Gastroesophageal sphincter (tissue), 4 donors: ENCODE data around the gene ZNF766. TPM values are rescaled to one million over a fixed set of nuclear protein-coding genes. Genes with fewer than 3 reads are reported as not detected.

Experiments used
- ATAC-seq: fragments of 150-250 bp; one replicate; pipeline ENCODE4 v1.9.1; 2016; ENCODE audit warnings: mild to moderate bottlenecking, moderate library complexity
- H3K27ac ChIP-seq, 4 donors: fragments of 200-600 bp; sonication (generic) in 3 of 4; 1 replicate in 3 of 4; 2 replicates in 1 of 4; pipeline ENCODE4 v1.5.1; 2016 to 2019
- H3K27me3 ChIP-seq: fragments of 200-600 bp; sonication (generic); one replicate; pipeline ENCODE4 v1.5.1; 2019
- H3K36me3 ChIP-seq, 2 donors: fragments of 200-600 bp; sonication (generic); one replicate each; pipeline ENCODE4 v1.5.1; 2019; ENCODE audit warnings: control low read depth in 1 of 2
- H3K4me1 ChIP-seq, 3 donors: fragments of 200-600 bp; sonication (generic); 1 replicate in 2 of 3; 2 replicates in 1 of 3; pipeline ENCODE4 v1.5.1; 2016 to 2019; ENCODE audit warnings: control low read depth in 2 of 3
- H3K4me3 ChIP-seq, 2 donors: fragments of 200-600 bp; sonication (generic); one replicate each; pipeline ENCODE4 v1.5.1; 2019; ENCODE audit warnings: mild to moderate bottlenecking in 1 of 2, moderate library complexity in 1 of 2
- H3K9me3 ChIP-seq, 3 donors: fragments of 200-600 bp; sonication (generic); one replicate each; pipeline ENCODE4 v1.5.1; 2017 to 2019; ENCODE audit warnings: control low read depth in 2 of 3
- CTCF ChIP-seq, 4 experiments: fragments of 200-600 bp in 2 of 4; fragments of 450-650 bp in 2 of 4; sonication (generic) in 1 of 4; IDR thresholded peaks; one replicate each; pipeline ENCODE4 v1.5.1; 2017 to 2019; ENCODE audit warnings: antibody characterized with exemption in 4 of 4, mild to moderate bottlenecking in 2 of 4, moderate library complexity in 2 of 4
- EP300 ChIP-seq: sonication (generic); formaldehyde crosslinking; IDR thresholded peaks from one replicate; pipeline ENCODE4 v1.6.1; 2017; ENCODE audit warnings: antibody characterized with exemption, mild to moderate bottlenecking
- POLR2A ChIP-seq, 2 donors: fragments of 450-650 bp; IDR thresholded peaks; one replicate each; pipeline ENCODE4 v1.6.1; 2017; ENCODE audit warnings: antibody characterized with exemption in 2 of 2, mild to moderate bottlenecking in 2 of 2, moderate library complexity in 1 of 2
- POLR2AphosphoS5 ChIP-seq: sonication (generic); formaldehyde crosslinking; IDR thresholded peaks from one replicate; pipeline ENCODE4 v1.6.1; 2017; ENCODE audit warnings: antibody characterized with exemption
- WGBS, 2 donors: methylation state at CpG; one replicate each; pipeline ENCODE4 v1.1.5; 2018; ENCODE audit warnings: low coverage in 1 of 2; 5-methylcytosine and 5-hydroxymethylcytosine counted together
- total RNA-seq, 4 donors: library from RNA; depleted of rRNA; stranded (reverse); fragments of >200 nt; gene quantifications; one replicate each; pipeline ENCODE4 v1.1.0, GENCODE V29; 2016

Gene ZNF766
- total RNA-seq, 4 donors from 2014 or later: 10.0 to 16.9 (median 10.3) TPM

- TF ChIP-seq POLR2AphosphoS5: no peak
- no peak for TF ChIP-seq POLR2A (IDR thresholded peaks at IDR 0.05)
- TF ChIP-seq EP300: no peak
- TF ChIP-seq CTCF (IDR thresholded peaks at IDR 0.05): no peak
- no peak for ATAC-seq
- peaks cover under 1 to 43% of the 10 kb centered on the region in 2 donors for H3K36me3 ChIP-seq
- H3K4me3 ChIP-seq: peak overlapping the region; percentile 57 to 76
- 10 to 20% methylated on average over 9 to 15 of the region's 18 CpGs for WGBS, 2 donors
- H3K27ac ChIP-seq: peak overlapping the region; percentile 69 to 95 (median 93)
- H3K9me3 ChIP-seq: peaks cover 0 to 19% (median 0%) of the 10 kb centered on the region in 3 donors
- H3K27me3 ChIP-seq: no peaks in the 10 kb centered on the region
- H3K4me1 ChIP-seq: peaks cover 0 to 21% (median 10%) of the 10 kb centered on the region in 3 donors
These were observed 28.4 kb downstream of the ZNF766 start for GRCh38 chr19:52297601-52298364.

GRCh38 chr19:52307275-52307674, 37.9 kb downstream of the ZNF766 start:
- Histone ChIP-seq H3K36me3 (peaks cover 13 to 98% of the 10 kb centered on the region in 2 donors), H3K27ac (no peak overlapping the region), H3K4me1 (no peaks in the 10 kb centered on the region), H3K4me3 (no peak overlapping the region), H3K27me3 (no peaks in the 10 kb centered on the region), H3K9me3 (peaks cover 0 to 97% (median 4%) of the 10 kb centered on the region in 3 donors)
- 96% methylated on average over 3 of the region's 10 CpGs; no CpG with 5 or more reads in 1 of the 2 donors for WGBS, 2 donors
- ATAC-seq: no peak
- TF ChIP-seq EP300 (no peak), CTCF (IDR thresholded peaks at IDR 0.05) (no peak), POLR2A (IDR thresholded peaks at IDR 0.05) (no peak), POLR2AphosphoS5 (no peak)

DNA sequence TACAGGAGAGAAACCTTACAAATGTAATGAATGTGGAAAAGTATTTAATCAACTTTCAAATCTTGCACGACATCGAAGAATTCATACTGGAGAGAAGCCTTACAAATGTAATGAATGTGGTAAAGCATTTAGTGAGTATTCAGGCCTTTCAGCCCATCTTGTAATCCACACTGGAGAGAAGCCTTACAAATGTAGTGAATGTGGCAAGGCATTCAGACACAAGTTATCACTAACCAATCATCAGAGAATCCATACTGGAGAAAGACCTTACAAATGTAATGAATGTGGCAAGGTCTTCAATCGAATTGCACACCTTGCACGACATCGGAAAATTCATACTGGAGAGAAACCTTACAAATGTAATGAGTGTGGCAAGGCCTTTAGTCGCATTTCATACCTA, 53.0 kb downstream of the ZNF766 start:
- ATAC-seq: no peak
- Histone ChIP-seq H3K4me1 (no peaks in the 10 kb centered on the region), H3K9me3 (peaks cover 7 to 100% (median 35%) of the 10 kb centered on the region in 3 donors), H3K36me3 (peaks cover 21 to 71% of the 10 kb centered on the region in 2 donors), H3K4me3 (no peak overlapping the region), H3K27me3 (no peaks in the 10 kb centered on the region), H3K27ac (no peak overlapping the region)
- 96 to 100% methylated on average over 2 to 6 of the region's 6 CpGs for WGBS, 2 donors
- TF ChIP-seq POLR2AphosphoS5 (no peak), POLR2A (IDR thresholded peaks at IDR 0.05) (no peak), EP300 (no peak), CTCF (IDR thresholded peaks at IDR 0.05) (no peak)

DNA sequence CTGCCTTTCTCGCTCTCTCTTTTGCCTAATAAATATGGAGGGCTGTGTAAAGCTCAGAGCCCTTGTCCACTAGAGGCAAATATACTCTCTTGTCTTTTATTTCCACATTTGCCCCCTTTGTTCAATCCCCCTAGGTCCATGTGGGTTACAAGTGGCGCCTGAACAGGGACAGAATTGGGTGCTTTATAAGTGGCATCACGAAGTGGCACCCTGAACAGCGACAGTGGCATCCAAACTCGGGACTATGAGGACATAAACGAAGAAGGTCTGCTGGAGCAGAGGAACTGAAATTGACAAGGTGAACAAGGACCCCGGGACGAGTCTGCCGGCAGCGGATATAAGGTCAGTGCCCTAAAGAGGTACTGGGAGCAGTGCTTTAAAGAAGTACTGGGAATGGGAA, 62.4 kb downstream of the ZNF766 start:
- Histone ChIP-seq H3K27ac (no peak overlapping the region), H3K36me3 (no peaks in the 10 kb centered on the region), H3K27me3 (no peaks in the 10 kb centered on the region), H3K4me1 (peaks cover 0 to 7% (median under 1%) of the 10 kb centered on the region in 3 donors), H3K9me3 (peaks cover 0 to 87% (median 4%) of the 10 kb centered on the region in 3 donors), H3K4me3 (no peak overlapping the region)
- TF ChIP-seq POLR2A (IDR thresholded peaks at IDR 0.05) (no peak), EP300 (no peak), CTCF (IDR thresholded peaks at IDR 0.05) (no peak), POLR2AphosphoS5 (no peak)
- ATAC-seq: no peak
- WGBS, 2 donors: 65 to 78% methylated on average over 5 to 7 of the region's 10 CpGs

GRCh38 chr19:52335768-52336116, 66.4 kb downstream of the ZNF766 start:
- peaks cover 0 to 48% (median 4%) of the 10 kb centered on the region in 3 donors for H3K9me3 ChIP-seq
- TF ChIP-seq CTCF (IDR thresholded peaks at IDR 0.05) (no peak), POLR2AphosphoS5 (no peak), EP300 (no peak), POLR2A (IDR thresholded peaks at IDR 0.05) (no peak)
- peaks cover 0 to 15% (median 5%) of the 10 kb centered on the region in 3 donors for H3K4me1 ChIP-seq
- peak; percentile 55 for ATAC-seq
- peak overlapping the region; percentile 59 to 74 for H3K4me3 ChIP-seq
- WGBS, 2 donors: 51 to 100% methylated on average over 1 to 6 of the region's 9 CpGs
- H3K36me3 ChIP-seq: peaks cover 0 to 6% of the 10 kb centered on the region in 2 donors
- H3K27ac ChIP-seq: peak overlapping the region in 3 of 4 donors; percentile 81 to 87 (median 84)
- H3K27me3 ChIP-seq: no peaks in the 10 kb centered on the region
